Heart right ventricle (tissue), 16 donors: ENCODE results near the gene CD151. TPM values are rescaled to one million over a fixed set of nuclear protein-coding genes. Genes with fewer than 3 reads are reported as not detected.

Experiments used
- ATAC-seq, 8 donors: fragments of 200-7000 bp; cut with Tn5 transposase; one replicate each; pipeline ENCODE4 v1.9.1; 2020; ENCODE audit warnings: mild to moderate bottlenecking in 8 of 8, moderate library complexity in 8 of 8, moderate number of reproducible peaks in 1 of 8
- DNase-seq, 2 donors: peaks; one replicate each; pipeline ENCODE4 v3.0.0-alpha.2; 2020
- H3K27ac ChIP-seq, 10 donors: fragments of 200-600 bp; sonication (generic) in 2 of 10; one replicate each; pipeline versions ENCODE4 v1.5.0 to v1.8.0; 2020 to 2022; ENCODE audit warnings: mild to moderate bottlenecking in 3 of 10
- H3K27me3 ChIP-seq, 7 donors: fragments of 200-600 bp; one replicate each; pipeline ENCODE4 v1.8.0; 2021 to 2022; ENCODE audit warnings: mild to moderate bottlenecking in 2 of 7
- H3K36me3 ChIP-seq, 9 donors: fragments of 200-600 bp; sonication (generic) in 1 of 9; one replicate each; pipeline versions ENCODE4 v1.5.0 to v1.8.0; 2020 to 2022; ENCODE audit warnings: mild to moderate bottlenecking in 2 of 9
- H3K4me1 ChIP-seq, 9 donors: fragments of 200-600 bp; sonication (generic) in 1 of 9; one replicate each; pipeline versions ENCODE4 v1.5.0 to v1.8.0; 2020 to 2022; ENCODE audit warnings: mild to moderate bottlenecking in 4 of 9
- H3K4me3 ChIP-seq, 10 donors: fragments of 200-600 bp; sonication (generic) in 2 of 10; one replicate each; pipeline versions ENCODE4 v1.5.0 to v1.8.0; 2020 to 2022; ENCODE audit warnings: mild to moderate bottlenecking in 7 of 10, moderate library complexity in 2 of 10
- H3K9me3 ChIP-seq, 11 donors: fragments of 200-600 bp in 10 of 11; sonication (generic) in 2 of 11; one replicate each; pipeline versions ENCODE4 v1.5.0 to v1.8.0; 2013 to 2022; ENCODE audit warnings: mild to moderate bottlenecking in 2 of 11, control low read depth in 1 of 11, moderate library complexity in 1 of 11
- WGBS, 2 donors: extraction: QIAGEN DNeasy Blood & Tissue Kit; methylation state at CpG; one replicate each; pipeline ENCODE4 v1.1.7; 2013; ENCODE audit warnings: inconsistent platforms in 1 of 2; 5-methylcytosine and 5-hydroxymethylcytosine counted together
- intact Hi-C, 10 donors: fragments of 100-400 bp; cut with DNase I; formaldehyde crosslinking; loops; one replicate each; pipeline versions ENCODE4 v1.11.1 to v1.14.2; 2022
- polyA plus RNA-seq, 2 donors: library from polyadenylated mRNA; stranded (reverse); fragments of 200-250 nt; gene quantifications; one replicate each; pipeline ENCODE4 v1.2.3, GENCODE V29; 2013
- total RNA-seq, 10 donors: library from RNA; stranded (reverse); fragmentation: NEBNext Ultra II Directional in 3 of 10; extraction: Animal tissue kit (Norgen Biotek cat#: 25700) in 3 of 10; gene quantifications; one replicate each; pipeline versions ENCODE4 v1.2.1 to v1.2.4, GENCODE V29; 2021 to 2023
- TF ChIP-seq, protein P1 (sequence below), 9 donors: fragments of 200-600 bp; sonication (generic) in 2 of 9; IDR thresholded peaks; one replicate each; pipeline versions ENCODE4 v1.5.0 to v1.8.0; 2021 to 2022; ENCODE audit warnings: antibody characterized with exemption in 9 of 9, mild to moderate bottlenecking in 5 of 9, moderate library complexity in 1 of 9
- donor health status: Arrhythmogenic right ventricular cardiomyopathy.
- donor health status: ischemic (EF 13 %, LVEDD 7.1; RV severe dilation, severe dysfunction).
- donor health status: healthy with polysubstance abuse.
- donor health status: DM: no; HTN: yes; CAD: no.
- donor health status: DM: no; HTN: no; CAD: no.
- donor health status: ischemic (EF 25% LVEDD 6.9; RV normal size, moderate dysfunction).
- donor health status: ischemic (EF 25% LVEDD 5.7; RV mildly dilated, moderate dysfunction).
- donor health status: healthy.
- donor health status: DM: yes; HTN: yes; CAD: no.
- donor health status: Ischemic cardiomyopathy.
- donor health status: ischemic (EF 35%, LVEDD 5.7; RV mildly dilated, moderate dysfunction).
- donor health status: nonischemic (EF 11% LVEDD 7.7; RV severe dilation, severe dysfunction).
- donor health status: DM: yes; HTN: yes; CAD: no.
- donor health status: PGD.
- donor health status: ischemic (EF 29% LVEDD 5.4; RV normal size, mild dysfunction).
- donor health status: nonischemic (EF 23%, LVEDD 6.1; RV moderate dilation, normal function).

The CD151 gene
- total and polyA plus RNA-seq, 12 donors, result 286 to 684 (median 466) TPM

DNA sequence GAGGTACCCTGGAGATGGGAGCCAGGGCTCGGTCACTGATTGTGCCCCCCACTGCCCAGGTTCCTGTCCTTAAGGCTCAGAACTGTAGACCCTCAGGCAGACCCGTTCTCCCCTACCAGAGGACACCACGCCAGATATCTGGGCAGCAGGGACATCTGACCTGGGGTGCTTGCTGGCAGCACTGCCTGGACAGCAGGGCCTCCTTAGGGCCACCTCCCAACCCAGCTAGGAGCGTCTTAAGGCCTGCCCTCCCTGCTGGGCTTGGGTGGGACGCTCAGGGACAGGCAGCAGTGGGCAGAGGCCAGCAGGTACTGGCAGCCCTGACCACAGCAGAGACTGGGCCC lies 6.5 kb downstream of the CD151 start:
- peaks cover 0 to 56% (median 44%) of the 10 kb centered on the region in 9 donors for H3K36me3 ChIP-seq
- H3K4me3 ChIP-seq, result no peak overlapping the region
- 87% methylated on average over 5 of the region's 5 CpGs for WGBS, 2 donors
- TF ChIP-seq, protein P1, sequence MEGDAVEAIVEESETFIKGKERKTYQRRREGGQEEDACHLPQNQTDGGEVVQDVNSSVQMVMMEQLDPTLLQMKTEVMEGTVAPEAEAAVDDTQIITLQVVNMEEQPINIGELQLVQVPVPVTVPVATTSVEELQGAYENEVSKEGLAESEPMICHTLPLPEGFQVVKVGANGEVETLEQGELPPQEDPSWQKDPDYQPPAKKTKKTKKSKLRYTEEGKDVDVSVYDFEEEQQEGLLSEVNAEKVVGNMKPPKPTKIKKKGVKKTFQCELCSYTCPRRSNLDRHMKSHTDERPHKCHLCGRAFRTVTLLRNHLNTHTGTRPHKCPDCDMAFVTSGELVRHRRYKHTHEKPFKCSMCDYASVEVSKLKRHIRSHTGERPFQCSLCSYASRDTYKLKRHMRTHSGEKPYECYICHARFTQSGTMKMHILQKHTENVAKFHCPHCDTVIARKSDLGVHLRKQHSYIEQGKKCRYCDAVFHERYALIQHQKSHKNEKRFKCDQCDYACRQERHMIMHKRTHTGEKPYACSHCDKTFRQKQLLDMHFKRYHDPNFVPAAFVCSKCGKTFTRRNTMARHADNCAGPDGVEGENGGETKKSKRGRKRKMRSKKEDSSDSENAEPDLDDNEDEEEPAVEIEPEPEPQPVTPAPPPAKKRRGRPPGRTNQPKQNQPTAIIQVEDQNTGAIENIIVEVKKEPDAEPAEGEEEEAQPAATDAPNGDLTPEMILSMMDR (IDR thresholded peaks at IDR 0.05), result no peak
- no peaks in the 10 kb centered on the region for H3K9me3 ChIP-seq
- H3K27ac ChIP-seq, result peak overlapping the region in 4 of 10 donors; percentile 0 to 44 (median 24)
- DNase-seq (no peak), ATAC-seq (no peak)
- intact Hi-C loops, result no loop called here
- no peaks in the 10 kb centered on the region for H3K27me3 ChIP-seq
- peaks cover 21 to 88% (median 75%) of the 10 kb centered on the region in 9 donors for H3K4me1 ChIP-seq

DNA sequence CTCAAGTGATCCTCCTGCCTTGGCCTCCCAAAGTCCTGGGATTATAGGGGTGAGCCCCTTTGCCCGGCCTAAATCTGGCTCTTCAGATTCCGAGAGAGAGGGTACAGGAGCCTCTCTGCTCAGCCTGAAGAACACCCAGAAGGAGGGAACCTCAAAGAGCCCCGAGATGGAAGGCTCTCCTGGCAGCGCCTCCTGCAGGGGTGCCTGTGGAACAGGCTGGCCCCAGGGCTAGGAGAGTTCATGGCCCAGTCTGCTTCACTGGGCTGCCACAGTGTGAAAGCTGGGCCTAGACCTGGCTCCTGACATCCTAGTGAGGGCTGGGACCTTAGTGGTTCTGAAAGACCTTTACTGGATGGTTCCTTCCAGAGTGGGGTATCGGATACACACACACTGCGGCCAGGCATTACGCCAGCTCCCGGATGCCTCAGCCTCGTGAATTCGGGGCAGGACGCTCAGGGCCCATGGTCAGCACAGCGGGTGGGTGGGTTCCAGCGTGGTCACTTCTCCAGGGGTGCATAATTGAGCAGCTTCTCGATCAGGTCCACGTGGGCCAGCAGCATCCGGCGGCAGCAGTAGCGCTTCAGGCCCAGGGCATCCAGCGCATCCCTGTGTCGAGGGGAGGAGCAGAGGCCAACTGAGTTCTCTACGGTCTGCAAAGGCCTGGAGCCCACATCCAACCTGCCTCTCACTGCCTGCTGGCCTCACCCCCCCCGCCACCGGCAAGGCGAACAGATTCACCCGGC lies 7.3 kb downstream of the CD151 start:
- Histone ChIP-seq H3K36me3 (peaks cover 0 to 56% (median 44%) of the 10 kb centered on the region in 9 donors), H3K27ac (peak overlapping the region in 3 of 10 donors; percentile 10 to 36 (median 22)), H3K27me3 (no peaks in the 10 kb centered on the region), H3K4me3 (peak overlapping the region in 2 of 10 donors; percentile 96 to 97), H3K4me1 (peaks cover 25 to 88% (median 73%) of the 10 kb centered on the region in 9 donors), H3K9me3 (no peaks in the 10 kb centered on the region)
- 73 to 79% methylated on average over 25 of the region's 25 CpGs for WGBS, 2 donors
- DNase-seq (no peak), ATAC-seq (no peak)
- TF ChIP-seq, protein P1 (IDR thresholded peaks at IDR 0.05), result peak in 1 of 9 donors; percentile 25
- intact Hi-C loops, result loop anchor here in 3 of 10 donors (5.0 kb wide), 1 partner anchor 33 kb away; the partner anchor contains the start of genes PIDD1 (in 3 of the 3) and RPLP2 (in 3 of the 3)

DNA sequence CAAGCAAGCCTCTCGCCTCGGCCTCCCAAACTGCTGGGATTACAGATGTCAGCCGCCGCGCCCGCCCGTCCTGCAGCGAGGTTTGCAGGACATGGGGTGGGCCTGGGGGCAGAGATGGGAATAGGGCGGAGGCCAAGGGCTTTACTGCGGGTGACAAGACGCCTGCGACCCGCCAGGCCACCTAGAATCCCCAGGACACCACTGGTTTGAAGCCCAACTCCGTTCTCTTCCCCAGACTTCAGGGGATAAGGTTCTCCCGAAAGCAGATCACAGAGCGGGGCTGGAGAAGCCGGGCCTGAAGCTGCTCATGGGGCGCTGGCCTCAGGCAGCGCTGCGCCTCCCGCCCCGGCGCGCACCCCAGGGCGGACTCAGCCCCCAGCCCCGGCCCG lies 9.2 kb downstream of the CD151 start:
- ATAC-seq (peak in 3 of 8 donors; percentile 0 to 1 (median 1)), DNase-seq (no peak)
- Histone ChIP-seq H3K9me3 (no peaks in the 10 kb centered on the region), H3K27ac (peak overlapping the region; percentile 94 to 100 (median 97)), H3K4me3 (peak overlapping the region; percentile 71 to 100 (median 96)), H3K36me3 (peaks cover 0 to 42% (median 35%) of the 10 kb centered on the region in 9 donors), H3K4me1 (peaks cover 32 to 89% (median 72%) of the 10 kb centered on the region in 9 donors), H3K27me3 (no peaks in the 10 kb centered on the region)
- TF ChIP-seq, protein P1 (IDR thresholded peaks at IDR 0.05), result no peak
- 0 to 1% methylated on average over 26 to 27 of the region's 27 CpGs for WGBS, 2 donors
- intact Hi-C loops, result loop anchor here in 4 of 10 donors (2.0 to 5.0 kb wide), 2 partner anchors 33 to 35 kb away; partner anchors contain the start of genes RPLP2 (in 4 of the 4) and PIDD1 (in 3 of the 4)

DNA sequence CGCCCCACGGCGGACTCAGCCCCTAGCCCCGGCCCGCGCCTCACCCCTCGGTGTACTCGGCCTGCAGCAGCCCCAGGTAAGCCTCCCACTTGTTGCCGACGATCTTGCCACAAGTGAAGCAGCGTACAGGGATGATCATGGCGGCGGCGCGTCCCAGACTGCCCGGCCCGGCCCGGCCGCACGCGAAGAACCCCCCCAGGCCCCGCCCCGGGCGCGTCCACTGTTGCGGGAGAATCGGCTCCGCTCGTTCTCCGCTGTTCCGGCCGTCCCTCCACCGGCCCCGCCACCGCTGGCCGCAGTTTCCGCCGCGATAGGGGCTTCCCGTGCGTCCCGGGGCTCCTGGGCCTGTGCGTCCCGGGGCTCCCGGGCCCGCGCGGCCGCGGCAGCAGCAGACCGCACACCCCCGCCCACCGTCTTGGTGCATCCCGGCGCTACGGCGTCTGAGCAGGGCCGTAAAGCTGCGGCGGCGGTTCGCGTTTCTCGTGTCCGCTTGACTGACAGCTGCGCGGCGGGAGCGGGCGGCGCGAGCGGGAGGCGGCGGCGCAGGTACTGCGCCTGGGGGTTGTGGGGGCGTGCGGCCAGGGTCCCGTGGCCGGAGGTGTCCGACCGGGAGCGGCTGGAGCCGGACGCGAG lies 9.7 kb downstream of the CD151 start, which contains the start of the genes POLR2L and TSPAN4:
TSS of gene POLR2L (minus strand) at position 160 of the 633 bp plus-strand sequence. CDS start at position 139, 21 bp downstream.
TSS of gene TSPAN4 (plus strand) at position 483 of the 633 bp plus-strand sequence. CDS start 7,453 bp downstream, outside the sequence.
- Histone ChIP-seq H3K4me1 (peaks cover 32 to 87% (median 67%) of the 10 kb centered on the region in 9 donors), H3K36me3 (peaks cover 0 to 41% (median 30%) of the 10 kb centered on the region in 9 donors), H3K4me3 (peak within 1 kb of the TSS; percentile 71 to 100 (median 96)), H3K27ac (peak within 1 kb of the TSS; percentile 94 to 100 (median 97)), H3K27me3 (no peaks in the 10 kb centered on the region), H3K9me3 (no peaks in the 10 kb centered on the region)
- DNase-seq (peak; percentile 91 to 92), ATAC-seq (peak in 7 of 8 donors; percentile 18 to 58 (median 48))
- TF ChIP-seq, protein P1 (IDR thresholded peaks at IDR 0.05), result no peak
- 1% methylated on average over 74 to 87 of the region's 87 CpGs for WGBS, 2 donors
- intact Hi-C loops, result loop anchor here in 4 of 10 donors (2.0 to 5.0 kb wide), 2 partner anchors 34 to 35 kb away; partner anchors contain the start of genes RPLP2 (in 4 of the 4) and PIDD1 (in 3 of the 4)
